Ascending aorta (tissue), 1 donor: Measurements from ENCODE around the gene C16orf74. TPM values are rescaled to one million over a fixed set of nuclear protein-coding genes. Genes with fewer than 3 reads are reported as not detected.

Experiments
- total RNA-seq: library from RNA; depleted of rRNA; stranded (reverse); fragments of >200 nt; gene quantifications from one replicate; pipeline ENCODE4 v1.1.0, GENCODE V29; 2016

C16orf74 gene
- total RNA-seq, 1 donor from 2014 or later, result not detected

Other genes starting within 250 kb of the C16orf74 start
- 120 TPM for gene GSE1, start 137.8 kb downstream of the C16orf74 start, total RNA-seq
- gene GINS2, start 62.1 kb downstream of the C16orf74 start, total RNA-seq, result not detected
- 11.9 TPM for gene EMC8, start 48.4 kb upstream of the C16orf74 start, total RNA-seq
- 148 TPM for gene COX4I1, start 48.6 kb upstream of the C16orf74 start, total RNA-seq
- gene IRF8, start 148.1 kb upstream of the C16orf74 start, total RNA-seq, result 20.0 TPM